Spleen (tissue), 11 donors: ENCODE results near the gene C10orf67. TPM values are rescaled to one million over a fixed set of nuclear protein-coding genes. Genes with fewer than 3 reads are reported as not detected.

ENCODE experiments used
- DNase-seq: peaks from one replicate; pipeline ENCODE4 v3.0.0-alpha.2; 2020
- H3K27ac ChIP-seq, 8 donors: fragments of 200-600 bp; sonication (generic) in 7 of 8; 1 replicate in 4 of 8; 2 replicates in 4 of 8; pipeline versions ENCODE4 v1.5.0 to v1.8.0; 2016 to 2021; ENCODE audit warnings: inconsistent platforms in 4 of 8, mild to moderate bottlenecking in 4 of 8, moderate library complexity in 1 of 8
- H3K27me3 ChIP-seq, 7 donors: fragments of 200-600 bp; sonication (generic) in 6 of 7; replicated peaks in 1 of 7; 1 replicate in 4 of 7; 2 replicates in 3 of 7; pipeline versions ENCODE4 v1.5.0 to v1.8.0; 2016 to 2021; ENCODE audit warnings: inconsistent platforms in 3 of 7, mild to moderate bottlenecking in 1 of 7
- H3K36me3 ChIP-seq, 6 donors: fragments of 200-600 bp; sonication (generic) in 5 of 6; 1 replicate in 4 of 6; 2 replicates in 2 of 6; pipeline versions ENCODE4 v1.5.0 to v1.8.0; 2016 to 2021; ENCODE audit warnings: inconsistent platforms in 2 of 6
- H3K4me1 ChIP-seq, 6 donors: fragments of 200-600 bp; sonication (generic) in 5 of 6; 1 replicate in 3 of 6; 2 replicates in 3 of 6; pipeline versions ENCODE4 v1.5.0 to v1.8.0; 2016 to 2021; ENCODE audit warnings: inconsistent platforms in 3 of 6
- H3K4me3 ChIP-seq, 8 donors: fragments of 200-600 bp; sonication (generic) in 7 of 8; 1 replicate in 4 of 8; 2 replicates in 4 of 8; pipeline versions ENCODE4 v1.5.0 to v1.8.0; 2016 to 2021; ENCODE audit warnings: inconsistent platforms in 4 of 8, mild to moderate bottlenecking in 4 of 8, moderate library complexity in 2 of 8
- H3K9me3 ChIP-seq, 8 donors: fragments of 200-600 bp; sonication (generic) in 7 of 8; 1 replicate in 4 of 8; 2 replicates in 4 of 8; pipeline versions ENCODE4 v1.5.0 to v1.8.0; 2016 to 2021; ENCODE audit warnings: inconsistent platforms in 4 of 8
- CTCF ChIP-seq, 11 experiments: fragments of 200-600 bp in 7 of 11; fragments of 450-650 bp in 4 of 11; sonication (generic) in 4 of 11; IDR thresholded peaks in 8 of 11; conservative IDR thresholded peaks in 3 of 11; 1 replicate in 7 of 11; 2 replicates in 4 of 11; pipeline versions ENCODE4 v1.4.0 to v1.8.0; 2016 to 2021; ENCODE audit warnings: antibody characterized with exemption in 11 of 11, inconsistent platforms in 4 of 11, mild to moderate bottlenecking in 1 of 11
- POLR2A ChIP-seq, 3 donors: fragments of 450-650 bp; IDR thresholded peaks; one replicate each; pipeline ENCODE4 v1.5.1; 2017; ENCODE audit warnings: antibody characterized with exemption in 3 of 3, mild to moderate bottlenecking in 1 of 3
- POLR2AphosphoS5 ChIP-seq, 3 donors: sonication (generic); formaldehyde crosslinking; IDR thresholded peaks; one replicate each; pipeline ENCODE4 v1.5.1; 2017; ENCODE audit warnings: antibody characterized with exemption in 3 of 3
- WGBS, 5 donors: extraction: QIAGEN DNeasy Blood & Tissue Kit in 3 of 5; methylation state at CpG; one replicate each; pipeline versions ENCODE4 v1.1.5 to v1.1.7; 2013 to 2018; 5-methylcytosine and 5-hydroxymethylcytosine counted together
- intact Hi-C: fragments of 100-400 bp; cut with DNase I; formaldehyde crosslinking; loops from one replicate; pipeline ENCODE4 v1.15.0; 2023; ENCODE audit warnings: low total_unique reads
- polyA plus RNA-seq, 3 donors: library from polyadenylated mRNA; stranded (reverse); fragments of 200-250 nt; gene quantifications; one replicate each; pipeline ENCODE4 v1.2.1, GENCODE V29; 2013
- total RNA-seq, 7 donors: library from RNA; depleted of rRNA in 3 of 7; stranded (reverse); fragments of >200 nt in 3 of 7; fragmentation: NEBNext Ultra II Directional in 4 of 7; extraction: Animal tissue kit (Norgen Biotek cat#: 25700) in 4 of 7; gene quantifications; one replicate each; pipeline versions ENCODE4 v1.1.0 to v1.2.1, GENCODE V29; 2016 to 2021
- donor health status: healthy with polysubstance abuse.
- donor health status: DM: no; HTN: no; CAD: no; lungs with moderate emphysema.
- donor health status: DM: no; HTN: no; CAD: no.
- donor health status: Bipolar disorder and iron deficiency.
- donor health status: healthy.
- donor health status: DM: no; HTN: no; CAD: no.
- donor health status: DM: yes; HTN: yes; CAD: no.

C10orf67 gene
- total and polyA plus RNA-seq, 10 donors, result 0.02 to 0.32 (median 0.21) TPM; not detected in 4

- no peak overlapping the region for H3K27ac ChIP-seq
- TF ChIP-seq POLR2A (IDR thresholded peaks at IDR 0.05) (no peak), CTCF (IDR thresholded peaks at IDR 0.05 in 8 of 11, conservative IDR thresholded peaks at IDR 0.05 in 3 of 11) (no peak), POLR2AphosphoS5 (IDR thresholded peaks at IDR 0.05) (no peak)
- no peak for DNase-seq
- intact Hi-C loops, result no loop called here
- no peaks in the 10 kb centered on the region for H3K36me3 ChIP-seq
- peaks cover 4 to 100% (median 83%) of the 10 kb centered on the region in 7 donors for H3K27me3 ChIP-seq
- WGBS, 5 donors, result 5 to 7% (median 6%) methylated on average over 15 to 19 of the region's 19 CpGs
- H3K4me1 ChIP-seq, result peaks cover 0 to 32% (median 16%) of the 10 kb centered on the region in 6 donors
- H3K9me3 ChIP-seq, result no peaks in the 10 kb centered on the region
- no peak overlapping the region for H3K4me3 ChIP-seq
These were observed 151.0 kb downstream of the C10orf67 start for GRCh38 chr10:23193435-23194074.

- no peak for DNase-seq
- Histone ChIP-seq H3K4me1 (peaks cover 0 to 32% (median 16%) of the 10 kb centered on the region in 6 donors), H3K4me3 (peak overlapping the region in 3 of 8 donors; percentile 5 to 42 (median 11)), H3K36me3 (no peaks in the 10 kb centered on the region), H3K9me3 (no peaks in the 10 kb centered on the region), H3K27ac (no peak overlapping the region), H3K27me3 (peaks cover 4 to 100% (median 78%) of the 10 kb centered on the region in 7 donors)
- TF ChIP-seq POLR2A (IDR thresholded peaks at IDR 0.05) (no peak), CTCF (IDR thresholded peaks at IDR 0.05 in 8 of 11, conservative IDR thresholded peaks at IDR 0.05 in 3 of 11) (no peak), POLR2AphosphoS5 (IDR thresholded peaks at IDR 0.05) (no peak)
- intact Hi-C loops, result no loop called here
- WGBS, 5 donors, result 2 to 9% (median 4%) methylated on average over 20 to 100 of the region's 100 CpGs
These were observed 151.7 kb downstream of the C10orf67 start for GRCh38 chr10:23192712-23193434.

DNA sequence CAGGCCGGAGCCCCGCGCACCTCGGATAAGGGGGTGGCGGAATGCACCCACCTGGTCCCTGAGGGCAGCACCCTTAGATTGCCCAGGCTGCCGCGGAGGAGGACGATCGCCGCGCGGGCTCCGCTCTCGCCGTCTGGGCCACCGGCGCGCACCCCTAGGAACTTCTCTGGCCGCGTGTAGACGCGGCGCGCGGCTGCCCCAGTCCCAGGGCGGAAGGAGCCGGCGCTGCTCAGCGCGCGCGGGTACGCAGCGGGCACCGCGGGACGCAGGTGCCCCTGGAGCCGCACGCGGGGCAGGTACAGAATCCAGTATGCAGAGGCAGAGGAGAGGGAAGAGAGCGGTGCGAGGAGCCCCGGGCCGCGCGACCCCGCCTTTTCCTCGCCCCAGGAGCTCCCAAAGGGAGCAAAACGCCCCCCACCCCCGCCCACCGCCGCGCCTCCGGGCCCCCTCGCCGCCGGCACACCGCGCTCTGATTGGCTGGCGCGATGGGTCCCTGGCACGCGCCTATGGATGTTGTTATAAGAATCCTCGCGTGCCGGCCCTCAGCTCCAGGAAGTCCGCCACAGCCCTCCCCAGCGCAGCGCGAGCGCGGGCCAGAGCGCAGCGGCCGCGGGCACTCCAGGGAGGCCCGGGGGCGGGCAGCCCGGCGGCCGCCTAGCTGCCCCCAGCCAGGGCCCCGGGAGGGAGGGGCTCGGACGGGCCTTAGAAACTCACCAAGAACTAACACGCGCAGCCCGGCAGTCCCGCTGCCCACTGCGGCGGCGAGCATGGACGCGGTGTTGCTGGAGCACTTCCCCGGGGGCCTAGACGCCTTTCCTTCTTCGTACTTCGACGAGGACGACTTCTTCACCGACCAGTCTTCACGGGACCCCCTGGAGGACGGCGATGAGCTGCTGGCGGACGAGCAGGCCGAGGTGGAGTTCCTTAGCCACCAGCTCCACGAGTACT, 152.6 kb downstream of the C10orf67 start, which contains the start of gene PTF1A:
PTF1A (plus strand) TSS at position 549 of the 948 bp plus-strand sequence; CDS start at position 768, 219 bp downstream.
- Histone ChIP-seq H3K4me1 (peaks cover 0 to 32% (median 16%) of the 10 kb centered on the region in 6 donors), H3K4me3 (peak within 1 kb of the TSS in 4 of 8 donors; percentile 5 to 42 (median 14)), H3K9me3 (no peaks in the 10 kb centered on the region), H3K27me3 (peaks cover 4 to 100% (median 70%) of the 10 kb centered on the region in 7 donors), H3K36me3 (no peaks in the 10 kb centered on the region), H3K27ac (no peak within 1 kb of the TSS)
- DNase-seq, result no peak
- no peak for TF ChIP-seq POLR2AphosphoS5 (IDR thresholded peaks at IDR 0.05)
- no peak for TF ChIP-seq CTCF (IDR thresholded peaks at IDR 0.05 in 8 of 11, conservative IDR thresholded peaks at IDR 0.05 in 3 of 11)
- no peak for TF ChIP-seq POLR2A (IDR thresholded peaks at IDR 0.05)
- intact Hi-C loops, result no loop called here
- 2 to 6% (median 4%) methylated on average over 19 to 107 of the region's 107 CpGs for WGBS, 5 donors
